IMR-90 (cell line): ENCODE data around the gene CDC42BPG.

Source experiments
- BHLHE40 ChIP-seq: fragments of 150-350 bp; IDR thresholded peaks from 2 replicates; pipeline ENCODE4 v1.6.1; 2016; ENCODE audit warnings: mild to moderate bottlenecking, low read depth, low read length
- CEBPB ChIP-seq: IDR thresholded peaks from 2 replicates; pipeline ENCODE4 v1.6.1; 2012; ENCODE audit warnings: low read depth, low read length, improper control_type of control experiment
- MAFK ChIP-seq: IDR thresholded peaks from 2 replicates; pipeline ENCODE4 v1.6.1; 2012; ENCODE audit warnings: low read depth, low read length, improper control_type of control experiment
- POLR2A ChIP-seq: IDR thresholded peaks from 2 replicates; pipeline ENCODE4 v1.6.1; 2012; ENCODE audit warnings: mild to moderate bottlenecking, low read depth, low read length
- RAD21 ChIP-seq: IDR thresholded peaks from 2 replicates; pipeline ENCODE4 v1.6.1; 2012; ENCODE audit warnings: low read length, improper control_type of control experiment
- RFX5 ChIP-seq: IDR thresholded peaks from 2 replicates; pipeline ENCODE4 v1.8.0; 2012; ENCODE audit warnings: low read depth, mild to moderate bottlenecking, low read length, moderate library complexity
- SMC3 ChIP-seq: fragments of 150-350 bp; IDR thresholded peaks from 2 replicates; pipeline ENCODE4 v1.6.1; 2016; ENCODE audit warnings: low read depth, mild to moderate bottlenecking, antibody characterized with exemption, low read length, moderate library complexity
- TF ChIP-seq, protein P1 (sequence below): conservative IDR thresholded peaks from 2 replicates; pipeline ENCODE4 v1.5.1; 2012; ENCODE audit warnings: mild to moderate bottlenecking, low read depth, low read length, improper control_type of control experiment
- TF ChIP-seq, protein P2 (sequence below): fragments of 150-350 bp; IDR thresholded peaks from 2 replicates; pipeline ENCODE4 v1.6.1; 2017; ENCODE audit warnings: mild to moderate bottlenecking, antibody characterized with exemption, low read length, low read depth

DNA sequence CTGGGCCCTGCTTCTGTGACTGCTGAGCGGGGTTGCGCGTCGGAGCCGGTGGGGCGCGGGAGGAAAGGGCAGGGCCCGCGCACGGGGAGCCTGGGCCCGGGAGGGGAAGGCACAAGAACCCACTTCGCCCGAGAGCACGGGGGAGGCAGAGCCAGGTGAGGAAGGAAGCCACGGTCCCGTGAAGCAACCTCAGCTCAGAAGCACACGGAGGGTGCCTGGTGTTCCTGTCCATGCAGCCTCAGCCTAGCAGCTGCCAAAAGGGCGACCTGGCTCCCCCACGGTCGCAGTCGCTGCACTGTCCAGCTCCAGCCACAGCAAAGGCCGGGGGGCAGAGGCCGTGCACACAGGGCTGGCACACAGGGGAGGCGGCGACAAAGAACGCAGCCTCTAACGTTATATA is 9.3 kb upstream of the CDC42BPG start:
- TF ChIP-seq, protein P1, sequence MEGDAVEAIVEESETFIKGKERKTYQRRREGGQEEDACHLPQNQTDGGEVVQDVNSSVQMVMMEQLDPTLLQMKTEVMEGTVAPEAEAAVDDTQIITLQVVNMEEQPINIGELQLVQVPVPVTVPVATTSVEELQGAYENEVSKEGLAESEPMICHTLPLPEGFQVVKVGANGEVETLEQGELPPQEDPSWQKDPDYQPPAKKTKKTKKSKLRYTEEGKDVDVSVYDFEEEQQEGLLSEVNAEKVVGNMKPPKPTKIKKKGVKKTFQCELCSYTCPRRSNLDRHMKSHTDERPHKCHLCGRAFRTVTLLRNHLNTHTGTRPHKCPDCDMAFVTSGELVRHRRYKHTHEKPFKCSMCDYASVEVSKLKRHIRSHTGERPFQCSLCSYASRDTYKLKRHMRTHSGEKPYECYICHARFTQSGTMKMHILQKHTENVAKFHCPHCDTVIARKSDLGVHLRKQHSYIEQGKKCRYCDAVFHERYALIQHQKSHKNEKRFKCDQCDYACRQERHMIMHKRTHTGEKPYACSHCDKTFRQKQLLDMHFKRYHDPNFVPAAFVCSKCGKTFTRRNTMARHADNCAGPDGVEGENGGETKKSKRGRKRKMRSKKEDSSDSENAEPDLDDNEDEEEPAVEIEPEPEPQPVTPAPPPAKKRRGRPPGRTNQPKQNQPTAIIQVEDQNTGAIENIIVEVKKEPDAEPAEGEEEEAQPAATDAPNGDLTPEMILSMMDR, result no peak
- TF ChIP-seq POLR2A (no peak), MAFK (no peak), CEBPB (no peak), RFX5 (no peak), BHLHE40 (no peak), SMC3 (no peak), RAD21 (no peak)
- TF ChIP-seq, protein P2, sequence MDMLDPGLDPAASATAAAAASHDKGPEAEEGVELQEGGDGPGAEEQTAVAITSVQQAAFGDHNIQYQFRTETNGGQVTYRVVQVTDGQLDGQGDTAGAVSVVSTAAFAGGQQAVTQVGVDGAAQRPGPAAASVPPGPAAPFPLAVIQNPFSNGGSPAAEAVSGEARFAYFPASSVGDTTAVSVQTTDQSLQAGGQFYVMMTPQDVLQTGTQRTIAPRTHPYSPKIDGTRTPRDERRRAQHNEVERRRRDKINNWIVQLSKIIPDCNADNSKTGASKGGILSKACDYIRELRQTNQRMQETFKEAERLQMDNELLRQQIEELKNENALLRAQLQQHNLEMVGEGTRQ, result no peak
